H1 (cell line): ENCODE results near the gene ASPG. TPM values are rescaled to one million over a fixed set of nuclear protein-coding genes. Genes with fewer than 3 reads are reported as not detected.

Source experiments
- CTCF ChIA-PET: fragments of 300-600 bp; sonication (Branson Sonifier 250); formaldehyde crosslinking; loops from one replicate; lab custom pipeline; 2021; ENCODE audit not compliant: partially characterized antibody; lab: Charles Lee
- POLR2A ChIA-PET: fragments of 300-600 bp; sonication (Branson Sonifier 250); formaldehyde crosslinking; loops from one replicate; lab custom pipeline; 2021; ENCODE audit warnings: inconsistent platforms; ENCODE audit not compliant: partially characterized antibody; lab: Charles Lee
- DNase-seq, 2 experiments: peaks; one replicate each; pipeline versions ENCODE4 v3.0.0 to v3.0.0-alpha.2; 2010 to 2022; ENCODE audit warnings: low spot score in 2 of 2, low read depth in 1 of 2, mixed read lengths in 1 of 2
- FAIRE-seq: peaks from 2 replicates; lab custom pipeline; 2011; peaks lifted over from hg19 to GRCh38; lab: Jason Lieb, UNC
- H2AFZ ChIP-seq: 2 replicates; pipeline ENCODE4 v1.8.1; 2012; ENCODE audit warnings: low read length, inconsistent platforms
- H2AK5ac ChIP-seq: 2 replicates; pipeline ENCODE4 v1.6.1; 2013; ENCODE audit warnings: low read depth, low read length
- H2BK120ac ChIP-seq: replicated peaks from 2 replicates; pipeline ENCODE3; 2013; ENCODE audit warnings: low read depth, low read length, inconsistent platforms
- H2BK12ac ChIP-seq: 2 replicates; pipeline ENCODE4 v1.6.1; 2013; ENCODE audit warnings: low read depth, low read length
- H2BK15ac ChIP-seq: 2 replicates; pipeline ENCODE4 v1.6.1; 2013; ENCODE audit warnings: low read length
- H2BK20ac ChIP-seq: 2 replicates; pipeline ENCODE4 v1.6.1; 2013; ENCODE audit warnings: low read length
- H2BK5ac ChIP-seq: 2 replicates; pipeline ENCODE4 v1.6.1; 2013; ENCODE audit warnings: low read depth, low read length
- H3K14ac ChIP-seq: 2 replicates; pipeline ENCODE4 v1.6.1; 2013; ENCODE audit warnings: inconsistent platforms; ENCODE audit not compliant: insufficient read length
- H3K18ac ChIP-seq: 2 replicates; pipeline ENCODE4 v1.6.1; 2013; ENCODE audit warnings: low read length; ENCODE audit errors: extremely low read depth
- H3K23ac ChIP-seq: 2 replicates; pipeline ENCODE4 v1.6.1; 2013; ENCODE audit warnings: inconsistent platforms; ENCODE audit not compliant: insufficient read length
- H3K23me2 ChIP-seq: 2 replicates; pipeline ENCODE4 v1.6.1; 2013; ENCODE audit warnings: low read depth, low read length
- H3K27ac ChIP-seq: 2 replicates; pipeline ENCODE4 v1.6.1; 2011; ENCODE audit warnings: low read depth, low read length, inconsistent platforms
- H3K27me3 ChIP-seq, 4 experiments: replicated peaks in 1 of 4; 1 replicate in 1 of 4; 2 replicates in 3 of 4; pipeline versions ENCODE4 v1.6.1 to v1.8.1; 2011 to 2013; ENCODE audit warnings: low read length in 3 of 4, mild to moderate bottlenecking in 3 of 4, inconsistent platforms in 2 of 4, mixed read lengths in 2 of 4, moderate library complexity in 1 of 4; ENCODE audit not compliant: control insufficient read depth in 3 of 4, insufficient read depth in 3 of 4; ENCODE audit errors: extremely low read depth in 1 of 4
- H3K36me3 ChIP-seq, 4 experiments: 2 replicates each; pipeline versions ENCODE4 v1.6.1 to v1.8.1; 2011 to 2013; ENCODE audit warnings: mild to moderate bottlenecking in 4 of 4, low read length in 3 of 4, moderate library complexity in 2 of 4, control low read depth in 1 of 4, inconsistent platforms in 1 of 4; ENCODE audit not compliant: insufficient read depth in 4 of 4, control insufficient read depth in 2 of 4
- H3K4ac ChIP-seq: replicated peaks from 2 replicates; pipeline ENCODE3; 2013; ENCODE audit warnings: low read length, low read depth, mixed read lengths, inconsistent platforms; ENCODE audit not compliant: insufficient read length
- H3K4me1 ChIP-seq, 4 experiments: replicated peaks in 1 of 4; 1 replicate in 1 of 4; 2 replicates in 3 of 4; pipeline versions ENCODE4 v1.6.1 to v1.8.1; 2011 to 2013; ENCODE audit warnings: low read length in 3 of 4, inconsistent platforms in 2 of 4, mixed read lengths in 1 of 4; ENCODE audit not compliant: insufficient read depth in 4 of 4, control insufficient read depth in 3 of 4
- H3K4me2 ChIP-seq, 2 experiments: 2 replicates each; pipeline versions ENCODE4 v1.6.1 to v1.8.1; 2011 to 2013; ENCODE audit warnings: low read depth in 2 of 2, low read length in 2 of 2, control low read depth in 1 of 2, inconsistent platforms in 1 of 2, mild to moderate bottlenecking in 1 of 2; ENCODE audit not compliant: insufficient read depth in 1 of 2
- H3K4me3 ChIP-seq, 4 experiments: fragments of 200-600, 300-600 bp in 1 of 4; sonication (generic), shearing (Covaris generic), sonication (Bioruptor Twin) in 1 of 4; 2 replicates each; pipeline versions ENCODE4 v1.5.1 to v1.8.1; 2011 to 2016; ENCODE audit warnings: low read length in 4 of 4, low read depth in 3 of 4, control low read depth in 2 of 4, inconsistent platforms in 2 of 4, mild to moderate bottlenecking in 2 of 4, mixed read lengths in 1 of 4, moderate library complexity in 1 of 4; ENCODE audit not compliant: insufficient read depth in 2 of 4; ENCODE audit errors: extremely low read depth in 1 of 4
- H3K56ac ChIP-seq: replicated peaks from 2 replicates; pipeline ENCODE3; 2013; ENCODE audit warnings: low read depth, mild to moderate bottlenecking, mixed read lengths, low read length, inconsistent platforms; ENCODE audit not compliant: insufficient read length
- H3K79me1 ChIP-seq: 2 replicates; pipeline ENCODE4 v1.6.1; 2013; ENCODE audit warnings: low read depth, low read length, control low read depth
- H3K79me2 ChIP-seq, 2 experiments: 2 replicates each; pipeline versions ENCODE4 v1.6.1 to v1.8.1; 2012 to 2013; ENCODE audit warnings: low read length in 2 of 2, mild to moderate bottlenecking in 2 of 2, inconsistent platforms in 1 of 2; ENCODE audit not compliant: insufficient read depth in 2 of 2, control insufficient read depth in 1 of 2
- H3K9ac ChIP-seq, 4 experiments: replicated peaks in 1 of 4; 1 replicate in 1 of 4; 2 replicates in 3 of 4; pipeline versions ENCODE4 v1.6.1 to v1.8.1; 2011 to 2013; ENCODE audit warnings: low read depth in 3 of 4, low read length in 3 of 4, control low read depth in 2 of 4, mild to moderate bottlenecking in 2 of 4, moderate library complexity in 2 of 4, inconsistent platforms in 1 of 4; ENCODE audit errors: extremely low read depth in 1 of 4
- H3K9me3 ChIP-seq, 2 experiments: 2 replicates each; pipeline versions ENCODE4 v1.6.1 to v1.8.1; 2012 to 2013; ENCODE audit warnings: mild to moderate bottlenecking in 2 of 2, moderate library complexity in 2 of 2, control low read depth in 1 of 2, inconsistent platforms in 1 of 2, low read depth in 1 of 2, low read length in 1 of 2, mixed read lengths in 1 of 2; ENCODE audit not compliant: insufficient read depth in 2 of 2
- H4K20me1 ChIP-seq, 2 experiments: replicated peaks in 1 of 2; 2 replicates each; pipeline versions ENCODE3 to v1.8.1; 2011 to 2013; ENCODE audit warnings: inconsistent platforms in 2 of 2, low read length in 2 of 2, mild to moderate bottlenecking in 1 of 2; ENCODE audit not compliant: insufficient read depth in 2 of 2, control insufficient read depth in 1 of 2
- H4K5ac ChIP-seq: 2 replicates; pipeline ENCODE4 v1.6.1; 2013; ENCODE audit warnings: low read length, low read depth, mixed read lengths, inconsistent platforms; ENCODE audit not compliant: insufficient read length
- H4K8ac ChIP-seq: 2 replicates; pipeline ENCODE4 v1.8.0; 2013; ENCODE audit warnings: mild to moderate bottlenecking, moderate library complexity, low read length, inconsistent platforms; ENCODE audit not compliant: insufficient read depth; ENCODE audit errors: extremely low read depth
- H4K91ac ChIP-seq: replicated peaks from 2 replicates; pipeline ENCODE3; 2013; ENCODE audit warnings: low read length, mixed read lengths, inconsistent platforms; ENCODE audit not compliant: insufficient read length
- BACH1 ChIP-seq: IDR thresholded peaks from 2 replicates; pipeline ENCODE4 v1.6.1; 2012; ENCODE audit warnings: low read length, improper control_type of control experiment
- CBX5 ChIP-seq: fragments of 300-800, 300-1000 bp; sonication (generic); IDR thresholded peaks from 2 replicates; pipeline ENCODE4 v1.7.1; 2016; ENCODE audit warnings: antibody characterized with exemption, low read length, low read depth
- CREB1 ChIP-seq: IDR thresholded peaks from 2 replicates; pipeline ENCODE4 v1.6.1; 2012; ENCODE audit warnings: inconsistent platforms
- JUN ChIP-seq: IDR thresholded peaks from 2 replicates; pipeline ENCODE4 v1.6.1; 2011; ENCODE audit warnings: low read depth, mild to moderate bottlenecking, improper control_type of control experiment, low read length
- KDM1A ChIP-seq: fragments of 200-600, 300-600 bp; sonication (generic); IDR thresholded peaks from 2 replicates; pipeline ENCODE4 v1.7.1; 2016; ENCODE audit warnings: mild to moderate bottlenecking, low read length, borderline replicate concordance
- POLR2A ChIP-seq, 2 experiments: IDR thresholded peaks; 1 replicate in 1 of 2; 2 replicates in 1 of 2; pipeline ENCODE4 v1.6.1; 2011; ENCODE audit warnings: low read depth in 2 of 2, low read length in 2 of 2, mild to moderate bottlenecking in 2 of 2; ENCODE audit errors: control extremely low read depth in 1 of 2
- POU5F1 ChIP-seq: IDR thresholded peaks from 2 replicates; pipeline ENCODE4 v1.6.1; 2011; ENCODE audit warnings: low read depth, mild to moderate bottlenecking, low read length, moderate library complexity
- RAD21 ChIP-seq, 2 experiments: IDR thresholded peaks in 1 of 2; conservative IDR thresholded peaks in 1 of 2; 2 replicates each; pipeline ENCODE4 v1.6.1; 2011; ENCODE audit warnings: low read depth in 2 of 2, low read length in 2 of 2, improper control_type of control experiment in 1 of 2, inconsistent platforms in 1 of 2, mild to moderate bottlenecking in 1 of 2, moderate library complexity in 1 of 2
- RXRA ChIP-seq: IDR thresholded peaks from 2 replicates; pipeline ENCODE4 v1.6.1; 2011; ENCODE audit warnings: low read depth, mild to moderate bottlenecking, low read length, moderate library complexity; ENCODE audit not compliant: insufficient read depth
- TAF7 ChIP-seq: optimal IDR thresholded peaks from 2 replicates; pipeline ENCODE3; 2011; ENCODE audit warnings: low read depth, mild to moderate bottlenecking, inconsistent platforms, low read length, moderate library complexity, borderline replicate concordance
- TCF12 ChIP-seq: IDR thresholded peaks from 2 replicates; pipeline ENCODE4 v1.6.1; 2011; ENCODE audit warnings: low read depth, mild to moderate bottlenecking, low read length
- TEAD4 ChIP-seq: IDR thresholded peaks from 2 replicates; pipeline ENCODE4 v1.6.1; 2012; ENCODE audit warnings: low read depth, low read length, inconsistent platforms, mixed read lengths
- WGBS, 2 experiments: shearing (Covaris generic) in 1 of 2; methylation state at CpG; one replicate each; pipeline versions ENCODE4 v1.1.6 to v1.1.7; 2013 to 2015; ENCODE audit warnings: low lambda C conversion rate in 2 of 2, mixed read lengths in 2 of 2, inconsistent platforms in 1 of 2, low coverage in 1 of 2, missing lambda C conversion rate in 1 of 2; ENCODE audit not compliant: insufficient replicate concordance in 2 of 2, insufficient coverage in 1 of 2, insufficient read length in 1 of 2; ENCODE audit errors: extremely low coverage in 1 of 2, missing lambda C conversion rate in 1 of 2; 5-methylcytosine and 5-hydroxymethylcytosine counted together
- polyA plus RNA-seq, 7 experiments: library from polyadenylated mRNA; depleted of rRNA in 3 of 7; stranded (reverse) in 5 of 7; unstranded in 2 of 7; fragments of >200 nt in 5 of 7; fragments of 200-250 nt in 2 of 7; gene quantifications; 1 replicate in 5 of 7; 2 replicates in 1 of 7; 4 replicates in 1 of 7; pipeline versions ENCODE4 v1.2.1 to v1.2.3, GENCODE V29; 2011 to 2013; ENCODE audit warnings: missing spikeins in 2 of 7, mixed read lengths in 2 of 7
- total RNA-seq: library from RNA; stranded (reverse); fragmentation: NEBNext Ultra II Directional; extraction: Animal tissue kit (Norgen Biotek cat#: 25700); gene quantifications from 2 replicates; pipeline ENCODE4 v1.2.1, GENCODE V29; 2021

ASPG gene
- total and polyA plus RNA-seq, 2 of the 8 experiments (the other 6 are each of a cell fraction or from before 2014, with no cell fraction given) = 0.34 to 0.59 TPM

DNA sequence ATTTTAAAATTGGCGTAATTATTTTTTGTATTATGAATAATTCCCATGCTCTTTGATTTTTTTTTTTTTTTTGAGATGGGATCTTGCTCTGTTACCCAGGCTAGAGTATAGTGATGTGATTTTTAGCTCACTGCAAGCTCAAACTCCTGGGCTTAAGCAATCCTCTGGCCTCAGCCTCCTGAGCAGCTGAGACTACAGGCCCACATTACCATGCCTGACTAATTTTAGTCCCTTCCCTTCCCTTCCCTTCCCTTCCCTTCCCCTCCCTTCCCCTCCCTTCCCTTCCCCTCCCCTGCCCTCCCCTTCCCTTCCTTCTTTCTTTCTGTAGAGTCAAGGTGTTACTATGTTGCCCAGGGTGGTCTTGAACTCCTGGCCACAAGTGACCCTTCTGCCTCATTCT lies 43.5 kb downstream of the ASPG start:
- H4K5ac ChIP-seq = no peak overlapping the region
- no peak overlapping the region for H2BK5ac ChIP-seq
- H3K23ac ChIP-seq = no peak overlapping the region
- no peak overlapping the region for H3K27ac ChIP-seq
- no peak for DNase-seq
- no peak overlapping the region for H3K9ac ChIP-seq
- no peaks in the 10 kb centered on the region for H3K4me1 ChIP-seq
- no peak overlapping the region for H2BK15ac ChIP-seq
- no peak for TF ChIP-seq CBX5
- no peak for TF ChIP-seq TCF12
- TF ChIP-seq CREB1 = no peak
- TF ChIP-seq KDM1A = no peak
- no peak for TF ChIP-seq POLR2A (IDR thresholded peaks at IDR 0.05; ENCODE audit: control extremely low read depth in 1 of 2, low read depth in 2 of 2, low read length in 2 of 2)
- TF ChIP-seq TEAD4 = no peak
- no peak for TF ChIP-seq BACH1
- no peak for TF ChIP-seq POU5F1
- TF ChIP-seq RAD21 (IDR thresholded peaks at IDR 0.05 in 1 of 2, conservative IDR thresholded peaks at IDR 0.05 in 1 of 2; ENCODE audit: low read depth in 2 of 2, low read length in 2 of 2) = no peak
- TF ChIP-seq JUN = no peak
- TF ChIP-seq RXRA = no peak
- TF ChIP-seq TAF7 = no peak
- H4K20me1 ChIP-seq = no peaks in the 10 kb centered on the region
- H2AFZ ChIP-seq = no peak overlapping the region
- no peak overlapping the region for H2AK5ac ChIP-seq
- H3K9me3 ChIP-seq = peaks cover 7 to 9% of the 10 kb centered on the region in 2 experiments; a peak in 2 of 4 replicates
- H3K4me3 ChIP-seq = no peak overlapping the region
- H3K14ac ChIP-seq = no peak overlapping the region
- H3K79me2 ChIP-seq = no peaks in the 10 kb centered on the region
- no peak overlapping the region for H2BK120ac ChIP-seq
- H4K91ac ChIP-seq = no peak overlapping the region
- H3K36me3 ChIP-seq = no peaks in the 10 kb centered on the region
- CTCF ChIA-PET = interaction anchor here (0.5 to 7.4 kb wide), 15 partner anchors 9 to 333 kb away, joined by 3 to 76 read pairs (median 3); no protein-coding TSS in a partner anchor
- POLR2A ChIA-PET = interaction anchor here (0.7 kb wide), 1 partner anchor 15 kb away, joined by 3 read pairs; no protein-coding TSS in a partner anchor
- H3K4me2 ChIP-seq = no peak overlapping the region
- no peak for FAIRE-seq
- no peak overlapping the region for H2BK20ac ChIP-seq
- H3K56ac ChIP-seq = no peak overlapping the region
- no peaks in the 10 kb centered on the region for H3K23me2 ChIP-seq
- no peak overlapping the region for H3K4ac ChIP-seq
- H2BK12ac ChIP-seq = no peak overlapping the region
- H3K27me3 ChIP-seq = no peaks in the 10 kb centered on the region
- H3K18ac ChIP-seq = no peak overlapping the region
- H3K79me1 ChIP-seq = no peaks in the 10 kb centered on the region
- H4K8ac ChIP-seq = no peak overlapping the region
- WGBS, 2 experiments = 86% methylated on average over 1 of the region's 1 CpG; no CpG with 5 or more reads in 1 of the 2 experiments
